Spleen (tissue), 7 donors: Measurements from ENCODE around the gene IZUMO2.

Experiments
- CTCF ChIP-seq, 11 experiments: fragments of 200-600 bp in 7 of 11; fragments of 450-650 bp in 4 of 11; sonication (generic) in 4 of 11; IDR thresholded peaks in 8 of 11; conservative IDR thresholded peaks in 3 of 11; 1 replicate in 7 of 11; 2 replicates in 4 of 11; pipeline versions ENCODE4 v1.4.0 to v1.8.0; 2016 to 2021; ENCODE audit warnings: antibody characterized with exemption in 11 of 11, inconsistent platforms in 4 of 11, mild to moderate bottlenecking in 1 of 11
- POLR2A ChIP-seq, 3 donors: fragments of 450-650 bp; IDR thresholded peaks; one replicate each; pipeline ENCODE4 v1.5.1; 2017; ENCODE audit warnings: antibody characterized with exemption in 3 of 3, mild to moderate bottlenecking in 1 of 3
- POLR2AphosphoS5 ChIP-seq, 3 donors: sonication (generic); formaldehyde crosslinking; IDR thresholded peaks; one replicate each; pipeline ENCODE4 v1.5.1; 2017; ENCODE audit warnings: antibody characterized with exemption in 3 of 3
- donor health status: DM: no; HTN: no; CAD: no; lungs with moderate emphysema.
- donor health status: DM: no; HTN: no; CAD: no.
- donor health status: DM: no; HTN: no; CAD: no.

GRCh38 chr19:50202962-50203280 lies 39.8 kb upstream of the IZUMO2 start:
- no peak for TF ChIP-seq POLR2A (IDR thresholded peaks at IDR 0.05)
- TF ChIP-seq CTCF (IDR thresholded peaks at IDR 0.05 in 8 of 11, conservative IDR thresholded peaks at IDR 0.05 in 3 of 11): no peak
- TF ChIP-seq POLR2AphosphoS5 (IDR thresholded peaks at IDR 0.05): no peak
